Trophoblast cell (in vitro differentiated cells and primary cell): Measurements from ENCODE around the gene PLEKHS1.

Source experiments
- DNase-seq, 2 donors: peaks; one replicate each; pipeline ENCODE4 v3.0.0-alpha.2; 2016
- H2AFZ ChIP-seq: 2 replicates; pipeline ENCODE4 v1.6.1; 2013; ENCODE audit warnings: low read length, moderate library complexity, mild to moderate bottlenecking; ENCODE audit not compliant: insufficient read depth, poor library complexity
- H2AK5ac ChIP-seq: 2 replicates; pipeline ENCODE4 v1.6.1; 2013; ENCODE audit warnings: mild to moderate bottlenecking, low read length
- H2BK120ac ChIP-seq: 2 replicates; pipeline ENCODE4 v1.6.1; 2013; ENCODE audit warnings: low read length, mild to moderate bottlenecking, moderate library complexity; ENCODE audit not compliant: insufficient read depth, poor library complexity
- H2BK12ac ChIP-seq: 2 replicates; pipeline ENCODE4 v1.6.1; 2013; ENCODE audit warnings: mild to moderate bottlenecking, low read length, moderate library complexity
- H2BK5ac ChIP-seq: 2 replicates; pipeline ENCODE4 v1.6.1; 2013; ENCODE audit warnings: low read length, low read depth, moderate library complexity, mild to moderate bottlenecking; ENCODE audit not compliant: poor library complexity
- H3K14ac ChIP-seq: 2 replicates; pipeline ENCODE4 v1.6.1; 2013; ENCODE audit warnings: mild to moderate bottlenecking, low read length
- H3K18ac ChIP-seq: 2 replicates; pipeline ENCODE4 v1.6.1; 2013; ENCODE audit warnings: mild to moderate bottlenecking, low read length
- H3K23ac ChIP-seq: 2 replicates; pipeline ENCODE4 v1.6.1; 2013; ENCODE audit warnings: low read length
- H3K27ac ChIP-seq: 2 replicates; pipeline ENCODE4 v1.5.1; 2013; ENCODE audit warnings: low read depth, mild to moderate bottlenecking, inconsistent platforms, low read length, moderate library complexity
- H3K27me3 ChIP-seq: 2 replicates; pipeline ENCODE4 v1.6.1; 2013; ENCODE audit warnings: inconsistent platforms, mild to moderate bottlenecking, low read length, moderate library complexity; ENCODE audit not compliant: insufficient read depth
- H3K36me3 ChIP-seq, 2 experiments: 1 replicate in 1 of 2; 2 replicates in 1 of 2; pipeline ENCODE4 v1.6.1; 2013; ENCODE audit warnings: low read length in 2 of 2, mild to moderate bottlenecking in 2 of 2, moderate library complexity in 1 of 2; ENCODE audit not compliant: insufficient read depth in 2 of 2, control insufficient read depth in 1 of 2
- H3K4ac ChIP-seq: 2 replicates; pipeline ENCODE4 v1.6.1; 2013; ENCODE audit warnings: low read depth, mild to moderate bottlenecking, low read length, moderate library complexity
- H3K4me1 ChIP-seq, 2 experiments: 1 replicate in 1 of 2; 2 replicates in 1 of 2; pipeline ENCODE4 v1.6.1; 2013; ENCODE audit warnings: low read length in 2 of 2, mild to moderate bottlenecking in 2 of 2, moderate library complexity in 1 of 2; ENCODE audit not compliant: insufficient read depth in 2 of 2, control insufficient read depth in 1 of 2
- H3K4me2 ChIP-seq: 2 replicates; pipeline ENCODE4 v1.6.1; 2013; ENCODE audit warnings: inconsistent platforms, mild to moderate bottlenecking, low read length, moderate library complexity
- H3K4me3 ChIP-seq: 2 replicates; pipeline ENCODE4 v1.5.1; 2013; ENCODE audit warnings: mild to moderate bottlenecking, low read depth, low read length, inconsistent platforms
- H3K79me1 ChIP-seq: one replicate; pipeline ENCODE4 v1.6.1; 2013; ENCODE audit warnings: low read length
- H3K79me2 ChIP-seq: 2 replicates; pipeline ENCODE4 v1.6.1; 2013; ENCODE audit warnings: low read length, mild to moderate bottlenecking; ENCODE audit not compliant: control insufficient read depth, insufficient read depth, poor library complexity
- H3K9ac ChIP-seq: 2 replicates; pipeline ENCODE4 v1.6.1; 2013; ENCODE audit warnings: mild to moderate bottlenecking, low read length
- H3K9me3 ChIP-seq: 2 replicates; pipeline ENCODE4 v1.6.1; 2013; ENCODE audit warnings: low read depth, mild to moderate bottlenecking, control low read depth, inconsistent platforms, low read length; ENCODE audit not compliant: insufficient read depth
- H4K12ac ChIP-seq: 2 replicates; pipeline ENCODE4 v1.6.1; 2013; ENCODE audit warnings: low read depth, mild to moderate bottlenecking, low read length, moderate library complexity
- H4K8ac ChIP-seq: 2 replicates; pipeline ENCODE4 v1.6.1; 2013; ENCODE audit warnings: low read depth, mild to moderate bottlenecking, low read length, moderate library complexity
- H4K91ac ChIP-seq: one replicate; pipeline ENCODE4 v1.6.1; 2013; ENCODE audit warnings: low read depth, mild to moderate bottlenecking, low read length, moderate library complexity
- WGBS: extraction: QIAGEN DNeasy Blood & Tissue Kit; methylation state at CpG from one replicate; pipeline ENCODE4 v1.1.7; 2013; ENCODE audit warnings: missing lambda C conversion rate; ENCODE audit not compliant: insufficient read length, insufficient coverage; ENCODE audit errors: extremely low coverage; 5-methylcytosine and 5-hydroxymethylcytosine counted together

PLEKHS1 gene

DNA sequence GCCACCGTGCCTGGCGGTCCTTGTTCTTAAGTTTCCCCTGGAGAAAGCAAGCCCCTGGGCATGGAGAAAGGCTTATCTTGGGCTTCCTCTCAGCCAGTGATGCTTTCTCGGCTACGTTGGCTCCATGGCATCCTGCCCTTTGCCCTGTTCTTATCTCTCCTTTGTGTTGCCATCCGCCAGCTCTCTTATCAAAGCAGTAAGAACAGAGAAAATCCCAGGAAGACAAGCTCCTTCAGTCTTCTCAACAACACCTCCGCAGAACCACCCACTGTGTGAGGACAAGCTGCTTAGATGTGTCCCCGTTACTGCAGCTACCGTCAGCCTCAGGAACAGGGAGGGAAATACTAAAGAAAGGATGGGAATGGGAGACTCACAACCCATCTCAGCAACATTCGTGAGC is 3.3 kb downstream of the PLEKHS1 start:
- Histone ChIP-seq H3K18ac (no peak overlapping the region), H2BK120ac (no peak overlapping the region), H3K79me2 (no peaks in the 10 kb centered on the region), H4K12ac (no peak overlapping the region), H3K9me3 (no peaks in the 10 kb centered on the region), H4K8ac (no peak overlapping the region), H3K14ac (no peak overlapping the region), H3K36me3 (no peaks in the 10 kb centered on the region), H3K4me2 (no peak overlapping the region), H3K79me1 (no peaks in the 10 kb centered on the region), H2BK12ac (no peak overlapping the region), H4K91ac (no peak overlapping the region), H2AK5ac (no peak overlapping the region), H3K23ac (no peak overlapping the region), H3K4ac (no peak overlapping the region), H2BK5ac (no peak overlapping the region), H3K27ac (no peak overlapping the region), H3K27me3 (no peaks in the 10 kb centered on the region), H2AFZ (no peak overlapping the region), H3K4me3 (no peak overlapping the region), H3K9ac (no peak overlapping the region), H3K4me1 (no peaks in the 10 kb centered on the region)
- DNase-seq, result no peak
- WGBS, result no CpG with 5 or more reads among the region's 9 CpGs

DNA sequence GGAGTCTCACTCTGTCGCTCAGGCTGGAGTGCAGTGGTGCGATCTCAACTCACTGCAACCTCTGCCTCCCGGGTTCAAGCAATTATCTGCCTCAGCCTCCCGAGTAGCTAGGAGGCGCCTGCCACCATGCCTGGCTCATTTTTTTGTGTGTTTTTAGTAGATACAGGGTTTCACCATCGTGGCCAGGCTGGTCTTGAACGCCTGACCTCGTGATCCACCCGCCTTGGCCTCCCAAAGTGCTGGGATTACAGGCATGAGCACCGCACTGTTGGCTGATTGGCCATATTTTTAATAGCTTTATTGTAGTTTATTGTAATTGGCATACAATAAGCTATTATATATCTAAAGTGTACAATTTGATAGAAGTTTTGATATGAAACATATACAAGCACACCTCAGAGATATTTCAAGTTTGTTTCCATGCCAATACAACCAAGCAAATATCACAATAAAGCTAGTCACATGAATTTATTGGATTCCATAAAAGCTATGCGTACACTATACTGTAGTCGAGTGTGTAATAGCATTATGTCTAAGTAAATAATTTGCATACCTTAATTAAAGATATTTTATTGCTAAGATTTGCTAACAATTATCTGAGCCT is 5.6 kb downstream of the PLEKHS1 start:
- Histone ChIP-seq H3K23ac (no peak overlapping the region), H3K9ac (no peak overlapping the region), H4K91ac (no peak overlapping the region), H3K4me3 (no peak overlapping the region), H2BK12ac (no peak overlapping the region), H4K12ac (no peak overlapping the region), H2BK120ac (no peak overlapping the region), H3K4me1 (no peaks in the 10 kb centered on the region), H2BK5ac (no peak overlapping the region), H3K27ac (no peak overlapping the region), H2AFZ (no peak overlapping the region), H3K9me3 (no peaks in the 10 kb centered on the region), H3K4ac (no peak overlapping the region), H3K27me3 (no peaks in the 10 kb centered on the region), H3K36me3 (no peaks in the 10 kb centered on the region), H3K18ac (no peak overlapping the region), H3K79me1 (no peaks in the 10 kb centered on the region), H2AK5ac (no peak overlapping the region), H3K4me2 (no peak overlapping the region), H4K8ac (no peak overlapping the region), H3K79me2 (no peaks in the 10 kb centered on the region), H3K14ac (no peak overlapping the region)
- WGBS, result no CpG with 5 or more reads among the region's 12 CpGs
- DNase-seq, result no peak

DNA sequence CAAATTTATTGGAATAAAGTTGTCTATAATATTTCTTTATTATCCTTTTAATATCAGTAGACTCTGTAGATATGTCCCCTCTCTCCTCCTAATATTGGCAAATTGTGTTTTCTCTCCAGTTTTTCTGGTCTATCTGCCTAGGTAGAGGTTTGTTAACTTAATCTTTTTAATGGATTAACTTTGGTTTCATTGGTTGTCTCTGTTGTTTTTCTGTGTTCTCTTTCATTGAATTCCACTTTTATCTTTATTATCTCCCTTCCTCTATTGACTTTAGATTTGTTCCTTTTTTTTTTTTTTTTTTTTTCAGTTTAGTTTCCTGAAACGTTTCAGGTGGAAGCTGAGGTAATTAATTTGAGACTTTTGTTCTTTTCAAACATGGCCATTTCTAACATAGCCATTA is 10.6 kb downstream of the PLEKHS1 start:
- no peaks in the 10 kb centered on the region for H3K9me3 ChIP-seq
- H3K14ac ChIP-seq, result no peak overlapping the region
- H4K91ac ChIP-seq, result no peak overlapping the region
- H3K4me2 ChIP-seq, result no peak overlapping the region
- H3K4me1 ChIP-seq, result no peaks in the 10 kb centered on the region
- no peak overlapping the region for H3K23ac ChIP-seq
- H3K9ac ChIP-seq, result no peak overlapping the region
- no peak overlapping the region for H3K18ac ChIP-seq
- no peak overlapping the region for H2BK12ac ChIP-seq
- whole genome bisulfite sequencing, result no CpG with 5 or more reads among the region's 1 CpG
- no peak overlapping the region for H3K4ac ChIP-seq
- no peak overlapping the region for H3K27ac ChIP-seq
- H4K12ac ChIP-seq, result no peak overlapping the region
- H2BK120ac ChIP-seq, result no peak overlapping the region
- no peaks in the 10 kb centered on the region for H3K36me3 ChIP-seq
- no peaks in the 10 kb centered on the region for H3K79me1 ChIP-seq
- no peaks in the 10 kb centered on the region for H3K27me3 ChIP-seq
- no peak overlapping the region for H3K4me3 ChIP-seq
- H2BK5ac ChIP-seq, result no peak overlapping the region
- H4K8ac ChIP-seq, result no peak overlapping the region
- no peaks in the 10 kb centered on the region for H3K79me2 ChIP-seq
- no peak overlapping the region for H2AFZ ChIP-seq
- no peak for DNase-seq
- H2AK5ac ChIP-seq, result no peak overlapping the region

DNA sequence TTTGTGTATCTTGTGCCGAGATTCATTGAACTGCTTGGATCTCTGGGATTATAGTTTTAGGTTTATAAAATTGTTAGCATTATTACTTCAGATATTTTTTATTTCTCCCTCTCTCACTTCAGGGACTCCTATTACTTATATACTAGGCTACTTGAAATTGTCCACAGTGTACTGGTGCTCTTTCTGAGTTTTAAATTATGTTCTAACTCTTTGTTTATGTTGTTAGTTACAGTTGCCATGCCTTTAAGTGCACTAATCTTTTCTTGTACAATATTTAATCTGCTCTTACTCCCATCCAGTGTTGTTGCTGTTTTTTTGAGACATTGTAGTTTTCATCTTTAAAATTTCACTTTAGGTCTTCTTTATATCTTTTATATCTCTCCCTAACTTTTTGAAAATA is 13.1 kb downstream of the PLEKHS1 start:
- H3K9ac ChIP-seq, result no peak overlapping the region
- H3K27ac ChIP-seq, result no peak overlapping the region
- no peak overlapping the region for H2BK5ac ChIP-seq
- H3K27me3 ChIP-seq, result no peaks in the 10 kb centered on the region
- H4K12ac ChIP-seq, result no peak overlapping the region
- H3K18ac ChIP-seq, result no peak overlapping the region
- H3K4me2 ChIP-seq, result no peak overlapping the region
- no peak overlapping the region for H4K91ac ChIP-seq
- no peak overlapping the region for H3K23ac ChIP-seq
- H3K36me3 ChIP-seq, result no peaks in the 10 kb centered on the region
- DNase-seq, result peak in 1 of 2 donors; percentile 7
- H2AK5ac ChIP-seq, result no peak overlapping the region
- H4K8ac ChIP-seq, result no peak overlapping the region
- no peaks in the 10 kb centered on the region for H3K9me3 ChIP-seq
- no peaks in the 10 kb centered on the region for H3K79me1 ChIP-seq
- H3K79me2 ChIP-seq, result no peaks in the 10 kb centered on the region
- H3K14ac ChIP-seq, result no peak overlapping the region
- whole genome bisulfite sequencing, result no CpG with 5 or more reads among the region's 1 CpG
- H2BK12ac ChIP-seq, result no peak overlapping the region
- no peaks in the 10 kb centered on the region for H3K4me1 ChIP-seq
- no peak overlapping the region for H2AFZ ChIP-seq
- H2BK120ac ChIP-seq, result no peak overlapping the region
- no peak overlapping the region for H3K4ac ChIP-seq
- H3K4me3 ChIP-seq, result no peak overlapping the region
